ENCODE data around the gene SEZ6. TPM values are rescaled to one million over a fixed set of nuclear protein-coding genes. Genes with fewer than 3 reads are reported as not detected.

SEZ6 gene
- total RNA-seq, 1 donor from 2014 or later = not detected

DNA sequence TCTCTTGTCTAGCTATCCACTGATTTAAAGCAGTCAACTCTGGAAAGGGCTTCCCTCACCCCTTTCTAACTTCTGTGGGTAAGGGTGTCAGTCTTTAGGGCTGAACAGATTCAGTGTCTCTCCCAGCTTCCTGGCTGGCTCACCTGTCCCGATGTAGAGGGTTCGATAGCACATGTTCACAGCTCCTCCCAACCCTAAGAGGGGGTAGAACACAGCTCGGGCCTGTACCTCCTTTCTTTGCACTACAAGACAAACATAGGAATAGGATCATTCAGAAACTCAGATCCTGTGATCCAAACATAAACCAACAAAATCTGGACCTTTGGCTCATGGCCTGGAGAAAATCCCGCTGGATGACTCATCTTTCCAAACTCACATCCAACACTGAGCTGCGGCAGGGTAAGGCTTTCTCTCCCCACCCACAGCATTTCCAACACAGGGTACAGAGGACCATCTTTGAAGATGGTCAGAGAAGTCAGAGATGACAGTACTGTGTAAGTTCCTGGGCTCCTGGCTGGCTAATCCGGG is 97.1 kb downstream of the SEZ6 start:
- no peak for DNase-seq (ENCODE audit: low spot score)

DNA sequence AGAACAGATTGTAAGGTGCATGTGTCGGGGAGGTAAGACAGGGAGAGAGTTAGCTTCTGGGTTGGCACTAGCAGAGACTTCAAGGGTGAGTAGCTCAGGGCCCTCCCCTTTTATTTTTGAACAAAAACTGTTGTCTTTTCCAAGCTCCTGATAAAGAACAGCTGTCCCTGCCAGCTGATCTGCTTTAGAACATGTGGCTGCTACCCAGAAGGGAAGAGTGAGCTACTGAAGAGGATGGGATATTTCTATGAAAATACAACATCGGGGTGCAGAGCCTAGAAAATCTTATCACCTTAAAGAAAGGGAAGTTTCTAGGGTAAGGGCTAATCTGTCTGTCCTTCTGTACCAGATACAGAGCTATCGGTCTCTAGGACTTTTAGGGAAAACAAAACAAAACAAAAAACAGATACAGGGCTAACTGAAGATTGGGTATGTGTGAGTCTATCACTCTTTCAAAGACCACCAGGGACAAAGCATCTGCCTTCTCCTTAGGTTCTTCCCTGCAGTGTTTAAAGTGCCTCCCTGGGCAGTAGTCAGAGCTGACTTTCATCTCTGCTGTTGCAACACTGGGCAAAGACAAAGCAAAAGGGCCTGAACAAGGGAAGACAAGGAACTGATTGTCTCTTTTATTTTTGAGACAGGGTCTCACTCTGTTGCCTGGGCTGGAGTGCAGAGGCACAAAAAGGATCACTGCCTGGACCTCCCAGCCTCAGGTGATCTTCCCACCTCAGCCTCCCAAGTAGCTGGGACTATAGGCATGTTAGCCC is 97.9 kb downstream of the SEZ6 start:
- no peak for DNase-seq (ENCODE audit: low spot score)

DNA sequence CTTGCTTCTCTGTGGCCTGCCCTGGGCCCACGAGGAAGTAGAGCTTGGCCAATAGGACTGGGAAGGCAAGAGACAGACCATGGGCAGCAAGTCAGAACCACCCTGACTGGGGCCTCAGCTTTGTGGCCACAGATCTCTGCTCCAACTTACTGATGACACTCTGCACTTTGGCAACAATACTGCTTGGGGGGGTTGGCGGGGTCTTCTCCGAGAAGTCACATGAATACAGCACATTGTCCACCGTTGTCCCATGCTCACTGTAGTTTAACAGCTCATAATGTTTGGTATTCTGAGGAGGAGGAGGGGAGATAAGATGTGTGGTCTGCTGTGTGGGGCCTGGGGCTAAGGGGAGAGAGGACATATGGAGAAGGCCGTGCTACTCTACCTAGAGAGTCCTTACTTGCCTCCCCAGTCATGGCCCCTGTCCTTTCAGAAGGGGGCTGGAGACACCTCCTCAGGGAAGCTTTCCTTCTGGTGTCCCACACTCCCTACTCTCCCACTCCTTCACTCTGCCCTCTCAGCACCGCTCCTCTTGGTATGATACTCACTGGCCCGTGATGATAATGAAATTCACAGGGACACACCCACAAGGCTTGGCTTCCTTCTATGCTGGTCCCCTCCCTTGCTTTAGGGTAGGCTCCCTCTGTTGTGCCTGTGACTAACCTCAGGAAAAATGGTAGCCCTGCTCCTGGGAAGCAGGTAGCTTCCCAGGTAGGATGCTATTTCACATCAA is 99.0 kb downstream of the SEZ6 start:
- no peak for DNase-seq (ENCODE audit: low spot score)

DNA sequence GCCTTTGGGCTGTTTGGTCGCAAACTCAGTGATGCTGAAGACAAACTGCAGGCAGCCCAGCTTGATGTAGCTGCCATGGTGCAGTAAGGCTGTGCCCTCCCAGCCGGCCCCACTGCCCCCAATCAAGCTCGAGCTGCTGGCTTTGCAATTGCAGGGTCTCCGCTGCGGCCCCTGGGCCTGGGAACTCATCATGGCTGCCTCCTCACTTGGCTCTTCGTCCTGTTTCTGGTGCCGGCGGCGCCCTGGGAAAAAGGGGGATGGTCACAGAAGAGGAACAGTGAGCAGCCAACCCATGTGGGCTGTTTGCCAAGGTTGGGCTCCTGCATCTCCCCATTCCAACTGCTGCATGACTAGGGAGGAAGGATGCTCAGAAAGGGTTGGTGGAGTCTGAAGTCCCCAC is 99.6 kb downstream of the SEZ6 start:
- DNase-seq (ENCODE audit: low spot score) = no peak

Other genes with a start within 250 kb of the SEZ6 start
- gene FAM222B, start 163.2 kb downstream of the SEZ6 start, total RNA-seq = 32.0 TPM
- 26.3 TPM for gene ERAL1, start 151.0 kb downstream of the SEZ6 start, total RNA-seq
- gene FLOT2, start 108.3 kb downstream of the SEZ6 start, total RNA-seq = 126 TPM
- 5.5 TPM for gene DHRS13, start 103.0 kb downstream of the SEZ6 start, total RNA-seq
- gene PHF12, start 54.5 kb downstream of the SEZ6 start, total RNA-seq = 29.3 TPM
- 1.3 TPM for gene PIPOX, start 37.1 kb upstream of the SEZ6 start, total RNA-seq
- gene MYO18A, start 174.4 kb upstream of the SEZ6 start, total RNA-seq = 48.6 TPM
- not detected for gene CRYBA1, start 240.8 kb upstream of the SEZ6 start, total RNA-seq